ENCODE data around the gene ZNF385C. TPM values are rescaled to one million over a fixed set of nuclear protein-coding genes. Genes with fewer than 3 reads are reported as not detected.
"Not testable (repeated sequence)": the region's sequence is repeated elsewhere in the genome, so short reads cannot be mapped to it uniquely, and the experiment has no call there.

The ZNF385C gene
- total RNA-seq, 1 donor from 2014 or later = under 0.01 TPM

DNA sequence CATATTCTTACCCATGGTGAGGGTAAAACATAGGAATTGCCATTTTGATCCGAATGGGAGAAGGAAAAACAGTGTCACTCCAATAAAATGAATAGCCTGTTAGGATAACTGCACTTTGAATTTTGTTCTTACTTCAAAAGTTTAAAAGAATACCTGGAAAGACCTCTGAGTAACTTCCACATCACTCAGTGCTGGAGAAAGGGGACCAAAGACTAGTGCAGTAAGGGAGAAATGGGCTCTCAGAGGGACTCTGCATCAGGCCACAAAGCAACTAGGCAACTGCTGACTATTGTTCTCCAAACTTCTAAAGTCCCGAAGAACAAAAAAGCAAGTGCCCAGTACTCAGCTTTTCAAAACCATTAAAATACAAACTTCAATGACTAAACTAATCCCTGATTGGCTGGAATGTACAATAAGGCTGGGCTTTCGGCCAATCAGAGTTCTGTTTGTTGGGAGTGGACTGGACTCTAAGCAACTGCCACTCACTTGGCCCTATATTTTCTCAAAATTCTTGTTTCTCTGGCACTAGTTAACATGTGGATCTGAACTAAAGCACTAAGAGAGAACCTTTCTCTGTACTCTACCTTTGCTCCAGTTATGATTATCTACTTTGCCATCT is 87.3 kb downstream of the ZNF385C start:
- TF ChIP-seq, protein P1, sequence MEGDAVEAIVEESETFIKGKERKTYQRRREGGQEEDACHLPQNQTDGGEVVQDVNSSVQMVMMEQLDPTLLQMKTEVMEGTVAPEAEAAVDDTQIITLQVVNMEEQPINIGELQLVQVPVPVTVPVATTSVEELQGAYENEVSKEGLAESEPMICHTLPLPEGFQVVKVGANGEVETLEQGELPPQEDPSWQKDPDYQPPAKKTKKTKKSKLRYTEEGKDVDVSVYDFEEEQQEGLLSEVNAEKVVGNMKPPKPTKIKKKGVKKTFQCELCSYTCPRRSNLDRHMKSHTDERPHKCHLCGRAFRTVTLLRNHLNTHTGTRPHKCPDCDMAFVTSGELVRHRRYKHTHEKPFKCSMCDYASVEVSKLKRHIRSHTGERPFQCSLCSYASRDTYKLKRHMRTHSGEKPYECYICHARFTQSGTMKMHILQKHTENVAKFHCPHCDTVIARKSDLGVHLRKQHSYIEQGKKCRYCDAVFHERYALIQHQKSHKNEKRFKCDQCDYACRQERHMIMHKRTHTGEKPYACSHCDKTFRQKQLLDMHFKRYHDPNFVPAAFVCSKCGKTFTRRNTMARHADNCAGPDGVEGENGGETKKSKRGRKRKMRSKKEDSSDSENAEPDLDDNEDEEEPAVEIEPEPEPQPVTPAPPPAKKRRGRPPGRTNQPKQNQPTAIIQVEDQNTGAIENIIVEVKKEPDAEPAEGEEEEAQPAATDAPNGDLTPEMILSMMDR (IDR thresholded peaks at IDR 0.05; ENCODE audit: insufficient read depth, low read length, severe bottlenecking) = no peak
- FAIRE-seq = no peak
- H3K4me3 ChIP-seq (ENCODE audit: low read depth, low read length) = no peak overlapping the region
- DNase-seq (ENCODE audit: low read depth) = peak; percentile 49
- H3K27me3 ChIP-seq (ENCODE audit: control insufficient read depth, insufficient read depth, low read length) = no peaks in the 10 kb centered on the region
- H3K36me3 ChIP-seq (ENCODE audit: control insufficient read depth, insufficient read depth, low read length) = no peaks in the 10 kb centered on the region

DNA sequence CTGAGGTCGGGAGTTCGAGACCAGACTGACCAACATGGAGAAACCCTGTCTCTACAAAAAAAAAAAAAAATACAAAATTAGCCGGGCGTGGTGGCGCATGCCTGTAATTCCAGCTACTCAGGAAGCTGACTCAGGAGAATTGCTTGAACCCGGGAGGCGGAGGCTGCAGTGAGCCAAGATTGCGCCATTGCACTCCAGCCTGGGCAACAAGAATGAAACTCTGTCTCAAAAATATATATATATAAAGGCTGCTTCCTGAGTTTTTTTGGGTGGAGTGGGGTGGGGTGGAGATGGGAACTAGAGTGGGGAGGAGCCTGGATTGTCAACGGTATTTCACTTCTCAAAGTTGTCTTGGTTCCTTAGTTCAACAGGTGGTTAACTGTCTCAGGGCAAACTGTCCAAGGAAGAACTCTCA is 88.0 kb downstream of the ZNF385C start:
- not testable (repeated sequence) for H3K36me3 ChIP-seq (ENCODE audit: control insufficient read depth, insufficient read depth, low read length); H3K27me3 ChIP-seq (ENCODE audit: control insufficient read depth, insufficient read depth, low read length); H3K4me3 ChIP-seq (ENCODE audit: low read depth, low read length); FAIRE-seq
- DNase-seq (ENCODE audit: low read depth) = peak; percentile 71

DNA sequence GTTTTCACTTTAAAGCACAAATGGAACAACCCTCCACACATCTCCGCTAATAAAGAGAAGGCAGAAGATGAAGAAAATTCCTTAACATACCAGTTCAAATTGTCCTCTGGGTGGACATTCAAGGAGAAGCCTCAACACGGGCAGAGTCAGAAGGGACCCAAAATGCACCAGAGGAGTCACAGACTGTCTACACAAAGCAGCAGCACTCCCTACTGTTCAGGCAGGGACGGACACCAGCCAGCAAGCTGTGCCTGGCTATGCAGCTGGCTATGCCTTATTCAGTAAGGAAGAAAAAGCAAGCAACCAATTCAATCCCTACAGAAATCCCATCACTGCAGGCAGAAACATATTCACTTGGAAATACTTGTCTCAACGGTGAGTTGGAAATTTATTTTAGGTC is 89.1 kb downstream of the ZNF385C start:
- DNase-seq (ENCODE audit: low read depth) (no peak), FAIRE-seq (no peak)
- Histone ChIP-seq H3K4me3 (ENCODE audit: low read depth, low read length) (no peak overlapping the region), H3K36me3 (ENCODE audit: control insufficient read depth, insufficient read depth, low read length) (peaks cover 1% of the 10 kb centered on the region), H3K27me3 (ENCODE audit: control insufficient read depth, insufficient read depth, low read length) (no peaks in the 10 kb centered on the region)
- TF ChIP-seq, protein P1 (IDR thresholded peaks at IDR 0.05; ENCODE audit: insufficient read depth, low read length, severe bottlenecking) = peak; percentile 16

DNA sequence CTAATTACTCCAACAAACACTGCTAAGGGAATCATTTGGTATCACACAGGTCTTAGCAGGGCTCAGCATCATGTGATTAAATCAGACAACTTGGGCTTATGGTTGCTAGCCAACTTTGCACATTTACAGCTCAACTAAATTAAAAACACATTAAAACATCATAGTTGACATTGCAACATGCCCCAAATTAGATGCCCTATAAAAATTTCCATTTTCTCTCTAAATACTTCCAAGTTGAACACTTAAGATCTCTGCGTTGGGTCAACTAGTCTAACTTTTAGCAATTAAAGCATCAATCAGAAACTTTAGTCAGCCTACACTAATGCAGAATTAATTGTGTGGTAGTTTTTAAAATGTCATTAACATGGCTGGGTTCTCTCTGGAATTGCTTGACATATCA is 93.1 kb downstream of the ZNF385C start:
- Histone ChIP-seq H3K4me3 (ENCODE audit: low read depth, low read length) (no peak overlapping the region), H3K27me3 (ENCODE audit: control insufficient read depth, insufficient read depth, low read length) (no peaks in the 10 kb centered on the region), H3K36me3 (ENCODE audit: control insufficient read depth, insufficient read depth, low read length) (peaks cover 5% of the 10 kb centered on the region)
- FAIRE-seq = no peak
- TF ChIP-seq, protein P1 (IDR thresholded peaks at IDR 0.05; ENCODE audit: insufficient read depth, low read length, severe bottlenecking) = no peak
- DNase-seq (ENCODE audit: low read depth) = no peak

DNA sequence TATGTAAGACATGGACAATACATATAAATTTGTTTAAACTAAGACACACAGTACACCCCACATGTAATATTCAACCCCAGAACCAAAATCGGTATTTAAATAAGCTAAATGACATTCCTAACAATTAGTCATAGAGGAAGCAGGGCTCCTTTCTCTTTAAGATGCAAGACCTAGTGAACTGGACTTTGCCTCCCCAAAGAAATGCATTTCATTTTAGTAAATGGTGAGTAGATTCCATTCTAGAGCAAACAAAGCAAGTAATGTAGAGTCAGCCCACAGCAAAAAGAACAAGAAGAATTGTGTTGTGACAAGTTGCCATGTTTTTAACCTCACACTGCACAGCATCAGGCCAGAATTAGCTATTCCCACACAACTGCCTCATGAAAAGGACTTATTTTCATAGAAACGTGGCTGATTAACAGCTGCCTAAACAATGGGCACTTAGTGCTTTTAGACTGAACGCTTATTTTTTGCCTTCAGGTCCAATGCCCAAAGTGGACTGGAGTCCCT is 95.4 kb downstream of the ZNF385C start:
- peaks cover 10% of the 10 kb centered on the region for H3K36me3 ChIP-seq (ENCODE audit: control insufficient read depth, insufficient read depth, low read length)
- TF ChIP-seq, protein P1 (IDR thresholded peaks at IDR 0.05; ENCODE audit: insufficient read depth, low read length, severe bottlenecking) = no peak
- FAIRE-seq = no peak
- no peak overlapping the region for H3K4me3 ChIP-seq (ENCODE audit: low read depth, low read length)
- no peaks in the 10 kb centered on the region for H3K27me3 ChIP-seq (ENCODE audit: control insufficient read depth, insufficient read depth, low read length)
- no peak for DNase-seq (ENCODE audit: low read depth)

DNA sequence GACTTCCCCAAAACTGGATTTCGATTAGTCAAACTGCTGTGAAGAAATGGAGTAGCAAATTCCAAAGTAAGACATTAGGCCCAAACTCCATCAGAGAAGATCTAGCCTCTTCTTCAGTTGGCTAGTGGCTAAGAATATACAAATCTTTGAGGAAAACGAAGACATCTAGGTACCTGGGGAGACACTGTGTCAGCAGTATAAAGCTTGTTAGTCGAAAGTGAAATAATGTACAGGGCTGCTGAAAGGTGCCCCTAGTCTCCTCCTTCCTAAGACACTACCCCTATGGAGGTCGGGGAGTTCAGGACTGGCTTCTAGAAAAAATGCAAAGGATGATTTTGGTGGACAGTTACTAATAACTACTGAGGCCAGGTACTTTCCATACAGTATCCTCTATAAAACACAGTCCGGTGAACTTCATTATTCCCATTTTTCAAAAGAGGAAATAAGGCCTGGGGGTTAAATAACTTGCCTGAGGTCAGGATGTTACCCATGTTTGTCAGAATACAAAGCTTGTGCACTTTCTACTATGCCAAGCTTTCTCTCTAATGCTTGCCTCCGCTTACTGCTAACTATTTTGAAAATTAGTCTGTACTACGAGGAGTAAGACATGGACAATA is 96.0 kb downstream of the ZNF385C start:
- Histone ChIP-seq H3K27me3 (ENCODE audit: control insufficient read depth, insufficient read depth, low read length) (no peaks in the 10 kb centered on the region), H3K36me3 (ENCODE audit: control insufficient read depth, insufficient read depth, low read length) (peaks cover 10% of the 10 kb centered on the region), H3K4me3 (ENCODE audit: low read depth, low read length) (no peak overlapping the region)
- DNase-seq (ENCODE audit: low read depth) = no peak
- FAIRE-seq = no peak
- TF ChIP-seq, protein P1 (IDR thresholded peaks at IDR 0.05; ENCODE audit: insufficient read depth, low read length, severe bottlenecking) = no peak
